ENCODE results near the gene GRM4.

Gene GRM4

DNA sequence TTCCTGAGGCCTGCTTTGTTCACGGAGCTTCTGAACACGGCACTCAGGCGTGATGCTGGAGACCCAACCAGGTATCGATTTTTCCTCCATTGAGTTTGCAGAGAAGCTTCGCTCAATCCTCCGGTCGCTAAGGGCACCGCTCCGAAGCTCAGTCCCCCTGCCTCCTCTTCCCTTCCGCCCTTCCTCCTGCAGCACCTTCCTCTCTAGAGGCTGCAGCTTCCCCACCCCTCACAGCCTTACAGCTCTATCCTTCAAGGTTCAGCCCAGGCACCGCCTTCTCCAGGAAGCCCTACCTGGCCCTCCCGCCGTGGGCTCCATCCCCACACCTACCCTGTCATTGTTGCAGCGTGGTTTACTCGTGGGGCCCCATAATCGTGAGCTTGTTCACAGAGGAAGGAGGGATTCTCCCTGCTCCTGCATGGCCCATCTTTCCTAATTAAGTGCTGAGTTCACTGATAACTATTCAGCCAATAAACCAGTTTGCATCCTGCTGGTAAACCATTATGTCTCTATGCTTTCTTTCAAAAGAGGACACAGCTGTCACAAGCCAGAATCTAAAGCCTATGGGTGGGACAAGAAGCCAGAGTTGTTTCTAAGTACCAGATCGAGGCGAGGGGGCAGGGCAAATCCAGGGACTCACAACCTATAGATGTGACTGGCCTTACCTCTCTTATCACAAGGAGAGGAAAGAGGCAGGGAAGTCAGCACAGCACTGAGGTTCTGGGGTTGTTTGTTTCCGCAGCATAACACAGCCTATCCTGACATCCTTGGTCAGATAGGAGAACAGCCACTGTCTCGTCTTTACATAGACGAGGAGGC lies 152.0 kb downstream of the GRM4 start:
- Histone ChIP-seq H3F3A (ENCODE audit: insufficient read depth, low read length) (no peaks in the 10 kb centered on the region), H3K4me2 (ENCODE audit: low read length) (no peak overlapping the region), H3K79me2 (ENCODE audit: insufficient read depth, low read length) (no peaks in the 10 kb centered on the region), H2AFZ (ENCODE audit: low read length) (no peak overlapping the region), H4K20me1 (ENCODE audit: insufficient read depth, low read length) (no peaks in the 10 kb centered on the region), H3K4me1 (ENCODE audit: insufficient read depth, low read length, severe bottlenecking) (no peaks in the 10 kb centered on the region), H3K27me3 (ENCODE audit: insufficient read depth, low read length) (no peaks in the 10 kb centered on the region; the same call in 1 of the 2 replicates), H3K9ac (ENCODE audit: low read length) (no peak overlapping the region), H3K9me3 (ENCODE audit: low read length) (peaks cover 6% of the 10 kb centered on the region; the same call in 1 of the 2 replicates), H3K27ac (ENCODE audit: low read depth, low read length, poor library complexity, severe bottlenecking) (no peak overlapping the region), H3K9me2 (ENCODE audit: low read depth, low read length) (no peaks in the 10 kb centered on the region), H3K36me3 (ENCODE audit: insufficient read depth, low read length) (no peaks in the 10 kb centered on the region), H3K4me3 (ENCODE audit: low read depth, low read length, poor library complexity, severe bottlenecking) (no peak overlapping the region)
- TF ChIP-seq, protein P1, sequence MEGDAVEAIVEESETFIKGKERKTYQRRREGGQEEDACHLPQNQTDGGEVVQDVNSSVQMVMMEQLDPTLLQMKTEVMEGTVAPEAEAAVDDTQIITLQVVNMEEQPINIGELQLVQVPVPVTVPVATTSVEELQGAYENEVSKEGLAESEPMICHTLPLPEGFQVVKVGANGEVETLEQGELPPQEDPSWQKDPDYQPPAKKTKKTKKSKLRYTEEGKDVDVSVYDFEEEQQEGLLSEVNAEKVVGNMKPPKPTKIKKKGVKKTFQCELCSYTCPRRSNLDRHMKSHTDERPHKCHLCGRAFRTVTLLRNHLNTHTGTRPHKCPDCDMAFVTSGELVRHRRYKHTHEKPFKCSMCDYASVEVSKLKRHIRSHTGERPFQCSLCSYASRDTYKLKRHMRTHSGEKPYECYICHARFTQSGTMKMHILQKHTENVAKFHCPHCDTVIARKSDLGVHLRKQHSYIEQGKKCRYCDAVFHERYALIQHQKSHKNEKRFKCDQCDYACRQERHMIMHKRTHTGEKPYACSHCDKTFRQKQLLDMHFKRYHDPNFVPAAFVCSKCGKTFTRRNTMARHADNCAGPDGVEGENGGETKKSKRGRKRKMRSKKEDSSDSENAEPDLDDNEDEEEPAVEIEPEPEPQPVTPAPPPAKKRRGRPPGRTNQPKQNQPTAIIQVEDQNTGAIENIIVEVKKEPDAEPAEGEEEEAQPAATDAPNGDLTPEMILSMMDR (IDR thresholded peaks at IDR 0.05; ENCODE audit: low read length) = no peak
- TF ChIP-seq EZH2 (IDR thresholded peaks at IDR 0.05; ENCODE audit: borderline replicate concordance, low read length) = no peak

DNA sequence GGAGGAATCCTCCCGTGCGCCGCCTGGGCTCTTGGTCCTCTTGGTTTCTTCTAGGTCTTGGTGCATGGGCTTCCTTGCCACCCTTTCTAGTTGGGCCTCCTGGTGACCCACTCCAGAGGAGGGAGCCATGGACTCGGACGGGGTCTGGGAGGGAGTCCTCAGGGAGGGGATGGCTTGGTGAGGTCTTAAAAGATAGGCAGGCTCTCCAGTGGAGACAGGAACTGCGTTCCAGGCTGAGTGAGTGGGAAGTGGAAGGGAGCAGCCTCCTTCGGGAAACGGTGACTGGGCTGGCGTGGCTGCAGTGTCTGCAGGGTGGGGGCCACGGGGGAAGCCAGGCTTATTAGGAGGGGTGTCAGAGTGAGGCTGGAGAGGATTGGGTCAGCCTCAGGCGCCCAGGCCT lies 152.8 kb downstream of the GRM4 start:
- H3K36me3 ChIP-seq (ENCODE audit: insufficient read depth, low read length) = no peaks in the 10 kb centered on the region
- no peak overlapping the region for H3K27ac ChIP-seq (ENCODE audit: low read depth, low read length, poor library complexity, severe bottlenecking)
- TF ChIP-seq, protein P1 (IDR thresholded peaks at IDR 0.05; ENCODE audit: low read length) = no peak
- no peak for TF ChIP-seq EZH2 (IDR thresholded peaks at IDR 0.05; ENCODE audit: borderline replicate concordance, low read length)
- H3K79me2 ChIP-seq (ENCODE audit: insufficient read depth, low read length) = no peaks in the 10 kb centered on the region
- no peaks in the 10 kb centered on the region for H4K20me1 ChIP-seq (ENCODE audit: insufficient read depth, low read length)
- H3K4me1 ChIP-seq (ENCODE audit: insufficient read depth, low read length, severe bottlenecking) = no peaks in the 10 kb centered on the region
- no peak overlapping the region for H2AFZ ChIP-seq (ENCODE audit: low read length)
- H3K4me2 ChIP-seq (ENCODE audit: low read length) = no peak overlapping the region
- H3F3A ChIP-seq (ENCODE audit: insufficient read depth, low read length) = no peaks in the 10 kb centered on the region
- no peak overlapping the region for H3K4me3 ChIP-seq (ENCODE audit: low read depth, low read length, poor library complexity, severe bottlenecking)
- no peaks in the 10 kb centered on the region for H3K9me2 ChIP-seq (ENCODE audit: low read depth, low read length)
- no peak overlapping the region for H3K9ac ChIP-seq (ENCODE audit: low read length)
- peaks cover 3% of the 10 kb centered on the region; the same call in 1 of the 2 replicates for H3K27me3 ChIP-seq (ENCODE audit: insufficient read depth, low read length)
- peaks cover 6% of the 10 kb centered on the region; the same call in 1 of the 2 replicates for H3K9me3 ChIP-seq (ENCODE audit: low read length)

DNA sequence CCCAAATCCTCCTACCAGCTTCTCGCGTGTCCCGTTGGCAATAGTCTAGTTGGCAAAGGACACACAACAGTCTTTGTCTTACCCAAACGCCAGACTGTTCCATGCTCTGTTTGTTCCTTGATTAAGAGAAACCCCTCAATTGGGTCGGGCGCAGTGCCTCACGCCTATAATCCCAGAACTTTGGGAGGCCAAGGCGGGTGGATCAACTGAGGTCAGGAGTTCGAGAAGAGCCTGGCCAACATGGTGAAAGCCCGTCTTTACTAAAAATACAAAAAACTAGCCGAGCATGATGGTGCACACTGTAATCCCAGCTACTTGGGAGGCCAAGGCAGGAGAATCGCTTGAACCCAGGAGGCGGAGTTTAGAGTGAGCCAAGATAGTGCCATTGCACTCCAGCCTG lies 153.7 kb downstream of the GRM4 start:
- TF ChIP-seq EZH2 (IDR thresholded peaks at IDR 0.05; ENCODE audit: borderline replicate concordance, low read length) = no peak
- TF ChIP-seq, protein P1 (IDR thresholded peaks at IDR 0.05; ENCODE audit: low read length) = no peak

More for the DNA sequence above, 153.7 kb downstream of the GRM4 start:
- 0 out of 2 replicates have a peak, but pooled peaks cover 3% of the 10 kb centered on the region for H3K27me3 ChIP-seq (ENCODE audit: insufficient read depth, low read length)
- H2AFZ ChIP-seq (ENCODE audit: low read length) = no peak overlapping the region
- no peaks in the 10 kb centered on the region for H3K4me1 ChIP-seq (ENCODE audit: insufficient read depth, low read length, severe bottlenecking)
- no peaks in the 10 kb centered on the region for H3F3A ChIP-seq (ENCODE audit: insufficient read depth, low read length)
- no peak overlapping the region for H3K4me3 ChIP-seq (ENCODE audit: low read depth, low read length, poor library complexity, severe bottlenecking)
- no peaks in the 10 kb centered on the region for H3K36me3 ChIP-seq (ENCODE audit: insufficient read depth, low read length)
- H3K79me2 ChIP-seq (ENCODE audit: insufficient read depth, low read length) = no peaks in the 10 kb centered on the region
- no peak overlapping the region for H3K4me2 ChIP-seq (ENCODE audit: low read length)
- no peak overlapping the region for H3K27ac ChIP-seq (ENCODE audit: low read depth, low read length, poor library complexity, severe bottlenecking)
- no peak overlapping the region for H3K9ac ChIP-seq (ENCODE audit: low read length)
- H4K20me1 ChIP-seq (ENCODE audit: insufficient read depth, low read length) = no peaks in the 10 kb centered on the region
- H3K9me2 ChIP-seq (ENCODE audit: low read depth, low read length) = no peaks in the 10 kb centered on the region
- peaks cover 2% of the 10 kb centered on the region; the same call in 1 of the 2 replicates for H3K9me3 ChIP-seq (ENCODE audit: low read length)

Data from OCI-LY1 (cell line).